Ishikawa (cell line): ENCODE measurements around the gene GRAP.

Source experiments
- CEBPB ChIP-seq: IDR thresholded peaks from 2 replicates; pipeline ENCODE4 v1.6.1; 2012
- CREB1 ChIP-seq: IDR thresholded peaks from 2 replicates; pipeline ENCODE4 v1.6.1; 2012; ENCODE audit warnings: low read depth
- EGR1 ChIP-seq: IDR thresholded peaks from 2 replicates; pipeline ENCODE4 v1.6.1; 2012
- EP300 ChIP-seq: IDR thresholded peaks from 2 replicates; pipeline ENCODE4 v1.6.1; 2012; ENCODE audit warnings: borderline replicate concordance
- FOXM1 ChIP-seq: IDR thresholded peaks from 2 replicates; pipeline ENCODE4 v1.6.1; 2012; ENCODE audit warnings: low read depth, borderline replicate concordance
- MAX ChIP-seq: IDR thresholded peaks from 2 replicates; pipeline ENCODE4 v1.6.1; 2012
- NFIC ChIP-seq: IDR thresholded peaks from 2 replicates; pipeline ENCODE4 v1.6.1; 2012
- RAD21 ChIP-seq: IDR thresholded peaks from 2 replicates; pipeline ENCODE4 v1.6.1; 2012; ENCODE audit warnings: low read depth
- REST ChIP-seq: IDR thresholded peaks from 2 replicates; pipeline ENCODE4 v1.6.1; 2012; ENCODE audit warnings: low read depth, mild to moderate bottlenecking
- TAF1 ChIP-seq: IDR thresholded peaks from 2 replicates; pipeline ENCODE4 v1.6.1; 2012; ENCODE audit warnings: low read depth, mild to moderate bottlenecking
- TCF12 ChIP-seq: IDR thresholded peaks from 2 replicates; pipeline ENCODE4 v1.6.1; 2012; ENCODE audit warnings: low read depth
- TEAD4 ChIP-seq: IDR thresholded peaks from 2 replicates; pipeline ENCODE4 v1.6.1; 2012
- YY1 ChIP-seq: IDR thresholded peaks from 2 replicates; pipeline ENCODE4 v1.6.1; 2012; ENCODE audit warnings: low read depth
- ZBTB7A ChIP-seq: IDR thresholded peaks from 2 replicates; pipeline ENCODE4 v1.6.1; 2012; ENCODE audit warnings: low read depth
- TF ChIP-seq, protein P1 (sequence below): IDR thresholded peaks from 2 replicates; pipeline ENCODE4 v1.6.1; 2012

GRAP gene

GRCh38 chr17:18999394-18999793, 47.4 kb downstream of the GRAP start:
- TF ChIP-seq REST, result no peak
- TF ChIP-seq EGR1, result no peak
- no peak for TF ChIP-seq EP300
- TF ChIP-seq CREB1, result no peak
- no peak for TF ChIP-seq FOXM1
- no peak for TF ChIP-seq CEBPB
- no peak for TF ChIP-seq NFIC
- TF ChIP-seq RAD21, result no peak
- TF ChIP-seq, protein P1, sequence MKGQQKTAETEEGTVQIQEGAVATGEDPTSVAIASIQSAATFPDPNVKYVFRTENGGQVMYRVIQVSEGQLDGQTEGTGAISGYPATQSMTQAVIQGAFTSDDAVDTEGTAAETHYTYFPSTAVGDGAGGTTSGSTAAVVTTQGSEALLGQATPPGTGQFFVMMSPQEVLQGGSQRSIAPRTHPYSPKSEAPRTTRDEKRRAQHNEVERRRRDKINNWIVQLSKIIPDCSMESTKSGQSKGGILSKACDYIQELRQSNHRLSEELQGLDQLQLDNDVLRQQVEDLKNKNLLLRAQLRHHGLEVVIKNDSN, result no peak
- no peak for TF ChIP-seq MAX
- no peak for TF ChIP-seq YY1
- no peak for TF ChIP-seq TAF1
- TF ChIP-seq ZBTB7A, result no peak
- no peak for TF ChIP-seq TEAD4
- no peak for TF ChIP-seq TCF12

DNA sequence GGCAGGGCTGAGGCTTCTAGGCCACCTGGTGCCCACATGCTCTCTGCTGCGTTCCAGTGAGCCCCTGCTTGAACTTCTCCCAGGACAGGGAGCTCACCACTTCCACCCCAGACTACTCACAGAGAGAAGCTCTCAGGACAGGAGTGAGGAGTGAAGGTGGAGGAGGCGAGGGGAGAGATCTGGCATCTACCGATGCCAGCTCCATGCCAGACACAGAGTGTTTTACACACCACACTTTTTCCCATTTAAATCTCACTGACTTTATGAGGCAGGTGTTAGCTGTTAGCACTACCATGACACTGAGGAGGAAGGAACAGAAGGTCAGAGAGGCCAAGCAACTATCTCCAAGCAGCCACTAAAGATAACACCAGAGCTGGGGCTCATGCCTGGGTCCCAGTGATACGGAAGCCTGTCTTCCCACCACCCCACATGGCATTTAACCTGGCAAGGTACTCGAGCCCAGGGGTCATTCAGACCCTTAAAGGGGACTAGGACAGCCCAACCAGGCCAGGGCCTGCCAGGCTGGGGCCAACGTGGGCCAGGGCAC, 49.0 kb downstream of the GRAP start:
- TF ChIP-seq EP300 (no peak), EGR1 (no peak), RAD21 (no peak), CEBPB (no peak), FOXM1 (no peak), NFIC (no peak), ZBTB7A (no peak), REST (no peak), CREB1 (no peak), TAF1 (no peak), TCF12 (no peak), MAX (no peak), TEAD4 (no peak), YY1 (no peak)
- TF ChIP-seq, protein P1, result no peak

- TF ChIP-seq NFIC (no peak), FOXM1 (no peak), MAX (no peak), RAD21 (no peak), REST (no peak), EP300 (no peak), YY1 (no peak), CEBPB (no peak), TCF12 (no peak), TAF1 (no peak), ZBTB7A (no peak), EGR1 (no peak), CREB1 (no peak), TEAD4 (no peak)
- TF ChIP-seq, protein P1, result no peak
Observed at GRCh38 chr17:18996458-18996857, 50.3 kb downstream of the GRAP start.

DNA sequence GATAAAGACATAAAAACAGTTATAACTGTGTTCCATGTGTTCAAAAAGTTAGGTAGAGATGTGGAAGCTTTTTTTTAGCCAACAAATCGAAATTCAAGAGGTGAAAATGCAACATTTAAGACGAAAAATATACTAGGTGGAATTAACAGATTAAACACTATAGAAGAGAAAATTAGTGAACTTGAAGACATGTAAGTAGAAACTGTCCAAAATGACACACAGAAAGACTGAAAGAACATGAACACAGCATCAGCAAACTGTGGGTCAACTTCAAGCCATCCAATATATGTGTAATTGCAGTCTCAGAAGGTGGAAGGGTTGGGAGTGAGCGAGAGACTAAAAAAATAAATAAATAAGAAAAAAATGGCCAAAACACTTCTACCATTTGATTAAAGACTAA, 51.5 kb downstream of the GRAP start:
- TF ChIP-seq NFIC, result no peak
- TF ChIP-seq CREB1, result no peak
- TF ChIP-seq FOXM1, result no peak
- TF ChIP-seq RAD21, result no peak
- TF ChIP-seq, protein P1, result no peak
- no peak for TF ChIP-seq TEAD4
- TF ChIP-seq MAX, result no peak
- TF ChIP-seq CEBPB, result no peak
- no peak for TF ChIP-seq EP300
